ENCODE data around the gene SEC22A.

DNA sequence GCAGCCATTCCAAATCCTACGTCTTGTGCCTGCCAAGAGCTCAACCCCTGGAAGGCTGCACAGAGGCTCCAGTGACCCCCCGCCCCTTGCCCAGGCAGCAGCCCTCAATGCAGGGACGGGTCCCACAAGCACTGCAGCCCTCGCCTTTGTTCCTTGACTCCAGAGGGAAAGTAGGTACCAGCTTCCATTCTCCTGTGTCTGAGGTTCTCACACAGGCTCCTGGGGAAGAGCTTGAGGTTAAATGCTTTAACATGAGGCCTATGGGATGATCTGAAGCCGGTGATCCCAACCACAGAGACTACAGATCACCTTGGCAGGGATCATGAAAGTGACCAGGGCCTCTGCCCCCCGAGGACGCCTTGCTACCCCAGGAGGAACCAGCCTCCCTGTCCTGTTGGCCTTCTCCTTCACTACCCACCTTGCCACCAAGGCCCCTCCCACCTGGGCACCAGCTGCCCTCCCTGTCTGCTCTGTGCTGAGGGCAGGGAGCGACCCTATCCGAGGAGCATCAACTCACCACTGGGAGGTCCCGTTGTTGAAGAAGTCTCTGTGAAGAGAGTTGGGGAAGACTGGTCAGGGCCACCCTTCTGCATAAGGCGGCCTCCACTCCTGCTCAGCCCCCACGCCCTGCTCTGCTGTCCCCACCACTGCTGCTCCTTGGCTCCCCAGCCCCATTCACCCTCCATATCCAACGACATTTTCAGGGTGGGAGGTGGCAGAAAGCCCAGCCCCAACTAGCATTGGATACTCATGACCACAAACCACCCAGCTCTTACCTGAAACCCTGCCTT lies 95.3 kb downstream of the SEC22A start:
- no peak for TF ChIP-seq CTCF (IDR thresholded peaks at IDR 0.05; ENCODE audit: poor library complexity)
- no peak for TF ChIP-seq EZH2 (IDR thresholded peaks at IDR 0.05; ENCODE audit: borderline replicate concordance)
- no peak for TF ChIP-seq EZH2phosphoT487 (IDR thresholded peaks at IDR 0.05; ENCODE audit: low read depth, severe bottlenecking, unreplicated experiment)

Data from hepatocyte (in vitro differentiated cells).